SK-N-SH (cell line): ENCODE data around the gene KRT25. TPM values are rescaled to one million over a fixed set of nuclear protein-coding genes. Genes with fewer than 3 reads are reported as not detected.

Source experiments
- CTCF ChIA-PET: fragments of 300-600, 350-600 bp; formaldehyde crosslinking; extraction: SDS; loops from one replicate; lab custom pipeline; 2021; lab: Yijun Ruan, JAX
- POLR2A ChIA-PET: fragments of 350-600 bp; sonication (Branson Sonifier 250); formaldehyde crosslinking; extraction: SDS; loops from one replicate; lab custom pipeline; 2020; ENCODE audit warnings: antibody characterized with exemption, inconsistent platforms; lab: Yijun Ruan, JAX
- DNase-seq: peaks from one replicate; pipeline ENCODE4 v3.0.0; 2012
- H2AFZ ChIP-seq: fragments of 200-600 bp; sonication (generic); 2 replicates; pipeline ENCODE4 v1.8.1; 2016; ENCODE audit warnings: antibody characterized with exemption, mild to moderate bottlenecking, low read depth
- H3F3A ChIP-seq: fragments of 200-600 bp; sonication (generic); replicated peaks from 2 replicates; pipeline ENCODE3; 2016; ENCODE audit warnings: antibody characterized with exemption, mild to moderate bottlenecking; ENCODE audit not compliant: insufficient read depth
- H3K27ac ChIP-seq, 2 experiments: fragments of 200-500 bp in 1 of 2; fragments of 200-600 bp in 1 of 2; sonication (Bioruptor generic) in 1 of 2; sonication (generic), shearing (Covaris generic) in 1 of 2; 2 replicates each; pipeline versions ENCODE4 v1.5.1 to v1.6.1; 2014 to 2016; ENCODE audit warnings: low read depth in 2 of 2, inconsistent platforms in 1 of 2, low read length in 1 of 2, mild to moderate bottlenecking in 1 of 2, mixed read lengths in 1 of 2
- H3K27me3 ChIP-seq: fragments of 200-600 bp; sonication (generic), shearing (Covaris generic); 2 replicates; pipeline ENCODE4 v1.6.1; 2016; ENCODE audit warnings: mixed run types; ENCODE audit not compliant: insufficient read depth
- H3K36me3 ChIP-seq, 2 experiments: fragments of 200-500 bp in 1 of 2; fragments of 200-600 bp in 1 of 2; sonication (Bioruptor generic) in 1 of 2; sonication (generic) in 1 of 2; replicated peaks in 1 of 2; 2 replicates each; pipeline versions ENCODE3 to v1.5.1; 2014 to 2016; ENCODE audit warnings: low read length in 1 of 2, mild to moderate bottlenecking in 1 of 2; ENCODE audit not compliant: insufficient read depth in 2 of 2, control insufficient read depth in 1 of 2
- H3K4me1 ChIP-seq, 2 experiments: fragments of 200-500 bp in 1 of 2; fragments of 200-600 bp in 1 of 2; sonication (Bioruptor generic) in 1 of 2; sonication (generic), shearing (Covaris generic) in 1 of 2; 2 replicates each; pipeline versions ENCODE4 v1.5.1 to v1.6.1; 2014 to 2016; ENCODE audit warnings: low read depth in 1 of 2, low read length in 1 of 2, mixed run types in 1 of 2; ENCODE audit not compliant: insufficient read depth in 2 of 2, control insufficient read depth in 1 of 2
- H3K4me2 ChIP-seq: fragments of 200-600 bp; sonication (generic), shearing (Covaris generic); 2 replicates; pipeline ENCODE4 v1.6.1; 2017; ENCODE audit warnings: mixed run types
- H3K4me3 ChIP-seq, 2 experiments: fragments of 200-500 bp in 1 of 2; fragments of 200-600 bp in 1 of 2; sonication (Bioruptor generic) in 1 of 2; sonication (generic), shearing (Covaris generic) in 1 of 2; 2 replicates each; pipeline versions ENCODE4 v1.5.1 to v1.8.1; 2014 to 2016; ENCODE audit warnings: low read depth in 2 of 2, inconsistent platforms in 1 of 2, low read length in 1 of 2, mild to moderate bottlenecking in 1 of 2, mixed read lengths in 1 of 2, moderate library complexity in 1 of 2
- H3K79me2 ChIP-seq: fragments of 200-600 bp; sonication (generic); 2 replicates; pipeline ENCODE4 v1.8.1; 2017; ENCODE audit warnings: mild to moderate bottlenecking; ENCODE audit not compliant: insufficient read depth
- H3K9ac ChIP-seq: fragments of 200-600 bp; sonication (generic); 2 replicates; pipeline ENCODE4 v1.6.1; 2017; ENCODE audit warnings: mixed run types
- H3K9me2 ChIP-seq: fragments of 200-600 bp; sonication (generic); 2 replicates; pipeline ENCODE4 v1.6.1; 2017; ENCODE audit warnings: mixed run types
- H3K9me3 ChIP-seq: fragments of 200-600 bp; sonication (generic); 2 replicates; pipeline ENCODE4 v1.6.1; 2017; ENCODE audit warnings: mixed run types, mild to moderate bottlenecking, moderate library complexity
- H4K20me1 ChIP-seq: fragments of 200-600 bp; sonication (generic); 2 replicates; pipeline ENCODE4 v1.6.1; 2017; ENCODE audit warnings: mild to moderate bottlenecking, mixed run types; ENCODE audit not compliant: insufficient read depth
- CHD2 ChIP-seq: fragments of 150-350 bp; IDR thresholded peaks from 2 replicates; pipeline ENCODE4 v1.6.1; 2018; ENCODE audit warnings: low read length; ENCODE audit not compliant: partially characterized antibody
- EP300 ChIP-seq, 2 experiments: IDR thresholded peaks; 2 replicates each; pipeline versions ENCODE4 v1.4.0 to v1.6.1; 2012; ENCODE audit warnings: borderline replicate concordance in 1 of 2, low read depth in 1 of 2, low read length in 1 of 2
- EZH2phosphoT487 ChIP-seq: fragments of 200-600 bp; sonication (generic); IDR thresholded peaks from 2 replicates; pipeline ENCODE4 v1.6.1; 2017; ENCODE audit warnings: low read depth, mixed run types, mild to moderate bottlenecking, antibody characterized with exemption, moderate library complexity, borderline replicate concordance
- FOXJ3 ChIP-seq: sonication (generic); formaldehyde crosslinking; IDR thresholded peaks from 2 replicates; pipeline ENCODE4 v1.5.1; 2020; ENCODE audit warnings: mild to moderate bottlenecking, missing genetic modification reagents
- GATA2 ChIP-seq: sonication (generic); formaldehyde crosslinking; IDR thresholded peaks from 2 replicates; pipeline ENCODE4 v1.5.0; 2020; ENCODE audit warnings: mild to moderate bottlenecking, missing genetic modification reagents
- MEF2A ChIP-seq: IDR thresholded peaks from 2 replicates; pipeline ENCODE4 v1.4.0; 2012; ENCODE audit warnings: low read depth, borderline replicate concordance
- POLR2AphosphoS5 ChIP-seq: IDR thresholded peaks from 2 replicates; pipeline ENCODE4 v1.6.1; 2012; ENCODE audit warnings: low read depth, low read length
- RFX5 ChIP-seq: IDR thresholded peaks from 2 replicates; pipeline ENCODE4 v1.6.1; 2012; ENCODE audit warnings: mild to moderate bottlenecking, improper control_type of control experiment, low read length
- SMC3 ChIP-seq: IDR thresholded peaks from 2 replicates; pipeline ENCODE4 v1.6.1; 2012; ENCODE audit warnings: low read depth, low read length, improper control_type of control experiment
- YY1 ChIP-seq: IDR thresholded peaks from 2 replicates; pipeline ENCODE4 v1.4.0; 2012; ENCODE audit warnings: low read depth, mild to moderate bottlenecking
- WGBS: methylation state at CpG from one replicate; pipeline ENCODE4 v1.1.6; 2017; ENCODE audit warnings: low lambda C conversion rate; 5-methylcytosine and 5-hydroxymethylcytosine counted together
- polyA plus RNA-seq, 3 experiments: library from polyadenylated mRNA; depleted of rRNA; stranded (reverse); fragments of >200 nt; gene quantifications; 2 replicates each; pipeline ENCODE4 v1.2.3, GENCODE V29; 2012
- TF ChIP-seq, protein P1 (sequence below): fragments of 150-350 bp; IDR thresholded peaks from 2 replicates; pipeline ENCODE4 v1.6.1; 2016; ENCODE audit warnings: mild to moderate bottlenecking, low read depth, low read length
- TF ChIP-seq, protein P2 (sequence below): IDR thresholded peaks from 2 replicates; pipeline ENCODE4 v1.6.1; 2012; ENCODE audit warnings: mild to moderate bottlenecking, low read depth, low read length, moderate library complexity
- TF ChIP-seq, protein P3 (sequence below): IDR thresholded peaks from 2 replicates; pipeline ENCODE4; 2012
- TF ChIP-seq, protein P4 (sequence below): IDR thresholded peaks from 2 replicates; pipeline ENCODE4 v1.4.0; 2012; ENCODE audit warnings: low read depth, borderline replicate concordance
- TF ChIP-seq, protein P5 (sequence below): IDR thresholded peaks from 2 replicates; pipeline ENCODE4 v1.4.0; 2012; ENCODE audit warnings: low read depth, borderline replicate concordance

The KRT25 gene
- polyA plus RNA-seq, 1 of the 3 experiments (the other 2 are of a cell fraction) = not detected

DNA sequence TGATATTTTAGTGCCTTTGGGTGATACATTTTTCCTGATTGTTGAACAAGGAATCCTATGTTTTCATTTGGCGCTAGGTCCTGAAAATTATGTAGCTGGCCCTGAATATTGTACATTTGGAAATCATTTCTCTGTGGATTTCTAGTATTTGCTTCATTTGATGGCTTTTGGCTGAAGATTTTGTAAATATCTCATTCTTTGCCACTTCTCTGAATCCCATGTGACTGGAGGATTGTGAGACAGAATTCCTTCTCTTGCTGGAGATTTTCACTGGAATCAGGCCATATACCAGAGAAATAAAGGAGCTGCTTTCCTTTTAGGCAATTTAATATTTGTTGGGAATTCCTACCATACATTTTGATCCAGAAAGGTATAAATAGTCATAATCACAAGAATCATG lies 36.0 kb upstream of the KRT25 start:
- Histone ChIP-seq H3K4me3 (no peak overlapping the region), H3K27me3 (peaks cover 64% of the 10 kb centered on the region), H3K9me3 (no peaks in the 10 kb centered on the region), H3K36me3 (no peaks in the 10 kb centered on the region), H3K27ac (no peak overlapping the region), H3K79me2 (no peaks in the 10 kb centered on the region), H3K9ac (no peak overlapping the region), H3K9me2 (no peaks in the 10 kb centered on the region), H2AFZ (no peak overlapping the region), H3K4me1 (no peaks in the 10 kb centered on the region), H3K4me2 (no peak overlapping the region), H3F3A (no peaks in the 10 kb centered on the region), H4K20me1 (no peaks in the 10 kb centered on the region)
- DNase-seq = no peak
- WGBS = 76% methylated on average over 1 of the region's 1 CpG
- CTCF ChIA-PET = interaction anchor here (0.7 to 3.1 kb wide), 7 partner anchors 10 to 872 kb away, joined by 3 to 26 read pairs (median 3); no protein-coding TSS in a partner anchor
- TF ChIP-seq FOXJ3 (CRISPR knock-in tag) (no peak), CHD2 (no peak), EP300 (IDR thresholded peaks at IDR 0.05; ENCODE audit: borderline replicate concordance in 1 of 2, low read depth in 1 of 2, low read length in 1 of 2) (no peak), RFX5 (no peak), MEF2A (no peak), EZH2phosphoT487 (no peak), POLR2AphosphoS5 (no peak), YY1 (no peak), SMC3 (no peak), GATA2 (CRISPR knock-in tag) (no peak)
- TF ChIP-seq, protein P1, sequence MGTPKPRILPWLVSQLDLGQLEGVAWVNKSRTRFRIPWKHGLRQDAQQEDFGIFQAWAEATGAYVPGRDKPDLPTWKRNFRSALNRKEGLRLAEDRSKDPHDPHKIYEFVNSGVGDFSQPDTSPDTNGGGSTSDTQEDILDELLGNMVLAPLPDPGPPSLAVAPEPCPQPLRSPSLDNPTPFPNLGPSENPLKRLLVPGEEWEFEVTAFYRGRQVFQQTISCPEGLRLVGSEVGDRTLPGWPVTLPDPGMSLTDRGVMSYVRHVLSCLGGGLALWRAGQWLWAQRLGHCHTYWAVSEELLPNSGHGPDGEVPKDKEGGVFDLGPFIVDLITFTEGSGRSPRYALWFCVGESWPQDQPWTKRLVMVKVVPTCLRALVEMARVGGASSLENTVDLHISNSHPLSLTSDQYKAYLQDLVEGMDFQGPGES = no peak
- TF ChIP-seq, protein P2, sequence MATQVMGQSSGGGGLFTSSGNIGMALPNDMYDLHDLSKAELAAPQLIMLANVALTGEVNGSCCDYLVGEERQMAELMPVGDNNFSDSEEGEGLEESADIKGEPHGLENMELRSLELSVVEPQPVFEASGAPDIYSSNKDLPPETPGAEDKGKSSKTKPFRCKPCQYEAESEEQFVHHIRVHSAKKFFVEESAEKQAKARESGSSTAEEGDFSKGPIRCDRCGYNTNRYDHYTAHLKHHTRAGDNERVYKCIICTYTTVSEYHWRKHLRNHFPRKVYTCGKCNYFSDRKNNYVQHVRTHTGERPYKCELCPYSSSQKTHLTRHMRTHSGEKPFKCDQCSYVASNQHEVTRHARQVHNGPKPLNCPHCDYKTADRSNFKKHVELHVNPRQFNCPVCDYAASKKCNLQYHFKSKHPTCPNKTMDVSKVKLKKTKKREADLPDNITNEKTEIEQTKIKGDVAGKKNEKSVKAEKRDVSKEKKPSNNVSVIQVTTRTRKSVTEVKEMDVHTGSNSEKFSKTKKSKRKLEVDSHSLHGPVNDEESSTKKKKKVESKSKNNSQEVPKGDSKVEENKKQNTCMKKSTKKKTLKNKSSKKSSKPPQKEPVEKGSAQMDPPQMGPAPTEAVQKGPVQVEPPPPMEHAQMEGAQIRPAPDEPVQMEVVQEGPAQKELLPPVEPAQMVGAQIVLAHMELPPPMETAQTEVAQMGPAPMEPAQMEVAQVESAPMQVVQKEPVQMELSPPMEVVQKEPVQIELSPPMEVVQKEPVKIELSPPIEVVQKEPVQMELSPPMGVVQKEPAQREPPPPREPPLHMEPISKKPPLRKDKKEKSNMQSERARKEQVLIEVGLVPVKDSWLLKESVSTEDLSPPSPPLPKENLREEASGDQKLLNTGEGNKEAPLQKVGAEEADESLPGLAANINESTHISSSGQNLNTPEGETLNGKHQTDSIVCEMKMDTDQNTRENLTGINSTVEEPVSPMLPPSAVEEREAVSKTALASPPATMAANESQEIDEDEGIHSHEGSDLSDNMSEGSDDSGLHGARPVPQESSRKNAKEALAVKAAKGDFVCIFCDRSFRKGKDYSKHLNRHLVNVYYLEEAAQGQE = no peak
- TF ChIP-seq, protein P3, sequence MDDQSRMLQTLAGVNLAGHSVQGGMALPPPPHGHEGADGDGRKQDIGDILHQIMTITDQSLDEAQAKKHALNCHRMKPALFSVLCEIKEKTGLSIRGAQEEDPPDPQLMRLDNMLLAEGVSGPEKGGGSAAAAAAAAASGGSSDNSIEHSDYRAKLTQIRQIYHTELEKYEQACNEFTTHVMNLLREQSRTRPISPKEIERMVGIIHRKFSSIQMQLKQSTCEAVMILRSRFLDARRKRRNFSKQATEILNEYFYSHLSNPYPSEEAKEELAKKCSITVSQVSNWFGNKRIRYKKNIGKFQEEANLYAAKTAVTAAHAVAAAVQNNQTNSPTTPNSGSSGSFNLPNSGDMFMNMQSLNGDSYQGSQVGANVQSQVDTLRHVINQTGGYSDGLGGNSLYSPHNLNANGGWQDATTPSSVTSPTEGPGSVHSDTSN = no peak
- TF ChIP-seq, protein P4, sequence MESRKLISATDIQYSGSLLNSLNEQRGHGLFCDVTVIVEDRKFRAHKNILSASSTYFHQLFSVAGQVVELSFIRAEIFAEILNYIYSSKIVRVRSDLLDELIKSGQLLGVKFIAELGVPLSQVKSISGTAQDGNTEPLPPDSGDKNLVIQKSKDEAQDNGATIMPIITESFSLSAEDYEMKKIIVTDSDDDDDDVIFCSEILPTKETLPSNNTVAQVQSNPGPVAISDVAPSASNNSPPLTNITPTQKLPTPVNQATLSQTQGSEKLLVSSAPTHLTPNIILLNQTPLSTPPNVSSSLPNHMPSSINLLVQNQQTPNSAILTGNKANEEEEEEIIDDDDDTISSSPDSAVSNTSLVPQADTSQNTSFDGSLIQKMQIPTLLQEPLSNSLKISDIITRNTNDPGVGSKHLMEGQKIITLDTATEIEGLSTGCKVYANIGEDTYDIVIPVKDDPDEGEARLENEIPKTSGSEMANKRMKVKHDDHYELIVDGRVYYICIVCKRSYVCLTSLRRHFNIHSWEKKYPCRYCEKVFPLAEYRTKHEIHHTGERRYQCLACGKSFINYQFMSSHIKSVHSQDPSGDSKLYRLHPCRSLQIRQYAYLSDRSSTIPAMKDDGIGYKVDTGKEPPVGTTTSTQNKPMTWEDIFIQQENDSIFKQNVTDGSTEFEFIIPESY = no peak
- TF ChIP-seq, protein P5, sequence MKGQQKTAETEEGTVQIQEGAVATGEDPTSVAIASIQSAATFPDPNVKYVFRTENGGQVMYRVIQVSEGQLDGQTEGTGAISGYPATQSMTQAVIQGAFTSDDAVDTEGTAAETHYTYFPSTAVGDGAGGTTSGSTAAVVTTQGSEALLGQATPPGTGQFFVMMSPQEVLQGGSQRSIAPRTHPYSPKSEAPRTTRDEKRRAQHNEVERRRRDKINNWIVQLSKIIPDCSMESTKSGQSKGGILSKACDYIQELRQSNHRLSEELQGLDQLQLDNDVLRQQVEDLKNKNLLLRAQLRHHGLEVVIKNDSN = no peak
- POLR2A ChIA-PET = no interaction called here
